Glutamatergic neuron (in vitro differentiated cells): ENCODE measurements around the gene CUL4B. TPM values are rescaled to one million over a fixed set of nuclear protein-coding genes. Genes with fewer than 3 reads are reported as not detected.

Source experiments
- total RNA-seq: library from RNA; stranded (reverse); fragmentation: NEBNext Ultra II Directional; extraction: Animal tissue kit (Norgen Biotek cat#: 25700); gene quantifications from one replicate; pipeline ENCODE4 v1.2.1, GENCODE V29; 2021; ENCODE audit not compliant: unreplicated experiment

CUL4B gene
- total RNA-seq, 1 donor from 2014 or later = 33.0 TPM

Other genes starting within 250 kb of the CUL4B start
- gene TMEM255A, start 249.5 kb downstream of the CUL4B start, total RNA-seq = 7.6 TPM
- gene ATP1B4, start 198.9 kb downstream of the CUL4B start, total RNA-seq = not detected
- 48.9 TPM for gene LAMP2, start 91.7 kb downstream of the CUL4B start, total RNA-seq
- 54.9 TPM for gene MCTS1, start 43.1 kb upstream of the CUL4B start, total RNA-seq
- 10.2 TPM for gene C1GALT1C1, start 69.1 kb upstream of the CUL4B start, total RNA-seq